GM21737 (cell line): ENCODE results near the gene ARID1B.

Experiments used
- ATAC-seq: cut with Tn5 transposase; IDR thresholded peaks from one replicate; pipeline ENCODE4 v1.9.1; 2021; ENCODE audit warnings: mild to moderate bottlenecking, moderate library complexity; ENCODE audit not compliant: unreplicated experiment

The ARID1B gene

DNA sequence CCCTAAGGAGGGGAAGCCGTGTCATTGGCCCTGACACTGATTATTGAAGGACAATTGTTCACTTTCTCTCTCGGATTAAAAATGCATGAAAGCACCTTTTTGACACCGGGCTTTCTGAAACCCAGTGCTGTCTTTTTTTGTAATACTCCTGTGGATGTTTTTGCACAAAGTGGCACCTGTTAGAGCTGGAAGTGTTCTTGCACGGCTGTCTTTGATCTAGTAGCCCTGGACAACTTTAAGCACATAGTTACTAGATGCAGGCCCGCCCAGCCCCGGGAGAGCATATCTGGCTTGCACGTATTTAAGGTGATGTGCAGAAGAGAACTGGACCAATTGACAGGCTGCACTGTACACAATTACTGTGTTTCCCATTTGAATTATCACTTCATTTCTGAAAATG lies 72.6 kb downstream of the ARID1B start:
- ATAC-seq: no peak

- ATAC-seq: no peak
Observed at GRCh38 chr6:156850353-156850752, 73.2 kb downstream of the ARID1B start.

DNA sequence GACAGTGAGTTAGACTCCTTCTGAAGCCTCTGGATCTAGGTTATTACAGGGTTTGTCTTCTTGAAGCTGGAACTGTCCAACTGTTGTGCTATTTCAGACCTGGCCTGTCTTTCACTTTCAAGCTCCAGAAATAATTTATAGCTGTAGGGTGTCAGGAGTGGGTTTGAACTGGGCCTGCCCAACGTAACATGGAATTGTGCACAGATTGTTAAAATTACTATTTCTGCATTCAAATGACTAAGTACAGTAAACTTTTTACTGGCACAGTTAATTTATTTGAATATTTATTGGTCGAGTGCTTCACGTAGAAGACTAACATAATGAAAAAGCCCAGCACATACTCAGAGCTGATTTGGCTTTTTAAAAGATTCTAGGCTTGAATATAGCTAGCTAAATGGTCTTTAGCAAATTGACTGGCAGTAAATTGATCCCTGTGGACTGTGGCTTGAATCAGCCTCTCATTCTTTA lies 74.3 kb downstream of the ARID1B start:
- no peak for ATAC-seq

- peak; percentile 48 for ATAC-seq
Observed at GRCh38 chr6:156852147-156852857, 75.1 kb downstream of the ARID1B start.

DNA sequence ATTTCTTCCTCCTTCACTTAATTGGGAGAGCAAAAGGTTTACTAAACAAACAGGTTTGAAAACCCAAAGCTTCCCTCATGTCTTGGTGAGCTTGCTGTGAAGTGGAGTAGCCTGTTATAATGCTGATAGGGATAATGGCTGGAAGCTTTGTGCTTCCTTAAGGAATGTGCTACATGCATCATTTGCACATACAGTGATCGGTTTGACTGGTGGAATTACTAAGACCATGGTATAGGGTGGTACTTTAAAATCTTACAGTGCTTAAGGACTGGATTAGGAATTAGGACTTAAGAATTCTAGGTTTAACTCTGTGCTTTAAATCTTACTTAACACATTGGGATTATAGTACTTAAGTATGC lies 75.7 kb downstream of the ARID1B start:
- no peak for ATAC-seq

DNA sequence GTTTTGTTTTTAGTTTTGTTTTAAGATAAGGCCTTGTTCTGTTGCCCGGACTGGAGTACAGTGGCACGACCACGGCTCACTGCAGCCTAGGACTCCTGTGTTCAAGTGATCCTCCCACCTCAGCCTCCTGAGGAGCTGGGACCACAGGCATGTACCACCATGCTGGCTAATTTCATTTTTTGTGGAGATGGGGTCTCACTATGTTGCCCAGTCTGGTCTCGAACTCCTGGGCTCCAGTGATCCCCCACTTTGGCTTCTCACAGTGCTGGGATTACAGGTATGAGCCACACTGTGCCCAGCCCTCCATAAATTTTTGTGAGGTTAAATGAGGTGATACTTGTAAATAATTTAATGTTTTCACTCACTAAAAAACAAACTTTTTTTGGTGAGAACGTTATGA lies 76.6 kb downstream of the ARID1B start:
- no peak for ATAC-seq

DNA sequence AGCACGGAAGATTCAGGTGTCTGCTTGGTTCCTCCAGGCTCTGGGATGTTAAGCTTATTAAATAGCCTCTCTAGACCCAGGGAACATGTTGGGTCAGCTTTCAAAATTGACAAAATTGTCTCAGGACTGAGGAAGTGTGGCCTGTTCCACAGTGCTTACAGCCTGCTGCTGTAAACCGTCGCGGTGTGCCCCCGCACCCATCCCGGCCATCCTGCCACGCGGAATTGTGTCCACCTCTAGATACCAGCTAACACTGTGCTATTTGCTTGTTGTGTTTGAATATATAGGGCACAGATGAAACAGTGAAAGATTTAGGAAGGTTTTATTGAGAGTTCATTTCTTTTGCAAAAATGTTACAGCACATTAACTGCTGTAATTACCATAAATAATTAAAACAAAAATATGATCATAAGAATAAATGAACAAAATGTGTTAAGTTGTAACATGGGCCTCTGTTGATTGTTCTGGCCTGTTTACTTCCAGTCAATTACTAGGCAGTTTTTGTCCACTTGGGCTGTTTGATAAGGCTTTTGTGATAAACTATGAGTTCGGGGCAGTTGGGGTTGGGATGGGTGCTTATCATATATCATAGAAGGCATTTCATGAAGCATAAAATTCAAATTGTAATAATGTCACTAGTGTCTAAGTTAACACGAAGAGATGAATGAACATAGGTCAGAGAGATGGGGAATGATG lies 77.4 kb downstream of the ARID1B start:
- ATAC-seq: no peak

DNA sequence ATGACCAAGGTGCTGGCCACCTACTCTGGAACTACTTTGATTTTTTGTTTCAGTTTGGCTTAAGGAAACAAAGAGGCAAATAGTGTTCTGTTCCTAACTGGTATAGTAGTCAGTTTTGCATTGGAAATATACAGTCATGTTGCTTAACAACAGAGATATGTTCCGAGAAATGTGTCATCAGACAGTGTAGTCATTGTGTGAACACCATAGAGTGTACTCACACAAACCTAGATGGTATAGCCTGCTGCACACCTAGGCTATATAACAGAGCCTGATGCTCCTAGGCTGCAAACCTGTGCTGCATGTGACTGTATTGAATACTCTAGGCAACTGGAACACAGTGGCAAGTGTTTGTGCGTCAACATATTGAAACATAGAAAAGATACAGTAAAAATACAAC lies 80.4 kb downstream of the ARID1B start:
- no peak for ATAC-seq

GRCh38 chr6:156859686-156860085 lies 82.5 kb downstream of the ARID1B start:
- ATAC-seq: no peak

DNA sequence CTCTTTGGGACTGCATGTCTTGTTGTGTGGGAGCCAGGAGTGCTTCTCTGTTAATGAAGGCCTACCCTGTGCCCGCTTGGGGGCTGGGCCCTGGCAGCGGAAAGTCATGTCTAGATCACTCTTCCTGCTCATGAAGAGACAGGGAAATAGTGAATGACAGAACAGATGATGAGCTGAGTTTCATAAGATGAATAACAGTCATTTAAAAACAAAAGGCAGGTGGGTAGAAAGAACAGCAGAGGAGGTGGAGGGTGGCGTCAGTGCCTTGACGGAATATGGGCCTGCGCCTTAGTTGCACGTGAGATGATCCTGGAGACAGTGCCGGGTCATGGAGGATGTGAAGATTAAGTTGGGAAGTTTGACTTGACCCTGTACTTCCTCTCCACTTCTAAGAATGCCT lies 85.5 kb downstream of the ARID1B start:
- ATAC-seq: no peak

DNA sequence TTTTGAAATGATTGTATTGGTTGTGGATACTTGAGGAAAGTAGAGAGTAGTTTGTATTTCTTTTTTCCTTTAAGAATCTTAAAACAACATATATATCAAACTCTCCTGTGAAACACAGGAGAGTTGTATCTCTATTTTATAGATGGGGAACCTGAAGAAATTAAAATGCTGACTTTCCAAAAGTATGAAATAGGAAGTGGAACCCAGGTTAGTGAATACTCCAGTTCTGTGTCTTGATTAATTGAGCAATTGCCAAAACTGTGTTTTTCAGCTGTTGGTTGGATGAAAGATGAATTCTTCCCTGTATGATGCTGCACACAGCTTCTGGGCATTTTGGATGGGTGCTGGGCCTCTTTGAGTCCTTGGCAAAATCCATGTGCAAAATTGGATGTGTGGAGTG lies 86.3 kb downstream of the ARID1B start:
- ATAC-seq: no peak

GRCh38 chr6:156864557-156864956 lies 87.4 kb downstream of the ARID1B start:
- no peak for ATAC-seq

DNA sequence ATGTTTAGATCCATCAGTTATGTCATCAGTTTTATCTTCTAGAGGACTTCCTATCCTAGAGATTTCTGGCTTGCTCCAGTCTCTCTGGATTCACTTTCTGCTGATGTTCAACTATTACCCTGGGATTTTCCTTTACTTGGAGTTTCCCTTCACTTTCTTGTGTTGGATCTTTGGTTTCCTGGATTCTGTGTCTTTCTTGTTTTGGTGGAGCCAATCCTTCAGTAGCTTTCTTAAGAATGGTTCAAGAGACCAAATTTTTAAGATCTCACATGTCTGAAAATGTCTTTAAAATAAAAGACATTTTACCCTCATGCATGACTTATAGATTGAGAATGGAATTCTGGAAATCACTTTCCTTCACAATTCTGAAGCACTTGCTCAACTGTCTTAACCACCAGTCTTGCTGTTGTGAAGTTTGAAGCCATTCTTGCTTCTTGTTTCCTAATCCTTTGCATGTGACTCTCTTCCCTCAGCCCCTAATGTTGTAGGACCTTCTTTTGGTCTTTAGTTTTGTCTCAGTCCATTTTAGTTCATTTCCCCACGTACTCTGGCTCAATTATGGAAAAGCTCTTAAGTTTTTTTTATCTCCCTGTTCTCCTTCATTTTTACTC lies 87.9 kb downstream of the ARID1B start:
- no peak for ATAC-seq

DNA sequence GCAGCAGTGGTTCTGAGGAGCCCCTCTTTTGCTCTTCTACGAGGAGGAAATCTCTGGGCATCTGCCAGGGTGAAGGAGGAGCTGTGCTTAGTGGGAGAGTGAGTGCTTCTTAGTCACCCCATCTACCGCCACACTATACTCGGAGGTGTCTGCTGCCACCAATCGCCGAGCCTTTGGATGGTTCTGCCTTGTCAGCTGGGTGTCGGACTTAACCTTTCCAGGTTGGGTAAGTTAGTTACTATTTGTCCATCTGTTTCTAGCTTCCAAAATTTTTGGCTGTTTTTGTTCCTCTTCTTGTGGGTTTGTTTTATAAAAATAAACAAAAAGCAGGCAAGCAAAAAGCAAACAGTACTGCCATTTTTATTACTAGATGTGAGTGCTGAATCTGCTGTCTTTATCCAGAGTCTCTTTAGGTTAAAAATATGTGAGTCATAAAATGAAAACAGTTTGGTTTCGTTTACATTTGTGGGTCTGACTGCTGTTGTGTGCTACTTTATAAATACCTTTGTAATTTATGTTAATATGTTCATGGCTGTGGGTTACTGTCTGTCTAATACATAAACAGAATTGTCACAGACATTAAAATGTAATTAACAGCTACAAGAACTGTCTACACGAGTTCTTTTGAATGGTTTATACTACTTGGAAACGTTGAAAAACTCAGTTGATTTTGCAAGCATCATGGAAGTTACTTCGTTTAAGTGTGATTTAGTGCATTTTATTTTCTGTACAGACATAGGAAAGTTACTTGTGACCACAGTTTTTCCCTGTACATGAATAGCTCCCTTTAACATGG lies 89.2 kb downstream of the ARID1B start:
- no peak for ATAC-seq

GRCh38 chr6:156867121-156867520 lies 89.9 kb downstream of the ARID1B start:
- no peak for ATAC-seq

DNA sequence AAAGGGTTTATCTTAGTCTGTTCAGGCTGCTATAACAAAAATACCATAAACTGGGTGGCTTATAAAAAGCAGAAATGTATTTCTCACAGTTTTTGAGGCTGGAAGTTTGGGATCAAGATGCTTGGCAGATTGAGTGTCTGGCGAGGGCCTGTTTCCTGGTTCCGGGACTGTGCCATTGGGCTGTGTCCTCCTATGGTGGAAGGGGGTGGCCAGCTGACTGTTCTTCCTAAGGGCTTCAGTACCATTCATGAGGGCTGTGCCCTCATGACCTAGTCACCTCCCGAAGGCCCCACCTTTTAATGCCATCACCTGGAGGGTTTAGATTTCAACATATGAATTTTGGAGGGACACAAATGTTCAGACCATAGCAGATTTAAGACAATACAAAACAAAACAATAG lies 91.2 kb downstream of the ARID1B start:
- ATAC-seq: no peak

- ATAC-seq: no peak
Observed at GRCh38 chr6:156869980-156870398, 92.8 kb downstream of the ARID1B start.

DNA sequence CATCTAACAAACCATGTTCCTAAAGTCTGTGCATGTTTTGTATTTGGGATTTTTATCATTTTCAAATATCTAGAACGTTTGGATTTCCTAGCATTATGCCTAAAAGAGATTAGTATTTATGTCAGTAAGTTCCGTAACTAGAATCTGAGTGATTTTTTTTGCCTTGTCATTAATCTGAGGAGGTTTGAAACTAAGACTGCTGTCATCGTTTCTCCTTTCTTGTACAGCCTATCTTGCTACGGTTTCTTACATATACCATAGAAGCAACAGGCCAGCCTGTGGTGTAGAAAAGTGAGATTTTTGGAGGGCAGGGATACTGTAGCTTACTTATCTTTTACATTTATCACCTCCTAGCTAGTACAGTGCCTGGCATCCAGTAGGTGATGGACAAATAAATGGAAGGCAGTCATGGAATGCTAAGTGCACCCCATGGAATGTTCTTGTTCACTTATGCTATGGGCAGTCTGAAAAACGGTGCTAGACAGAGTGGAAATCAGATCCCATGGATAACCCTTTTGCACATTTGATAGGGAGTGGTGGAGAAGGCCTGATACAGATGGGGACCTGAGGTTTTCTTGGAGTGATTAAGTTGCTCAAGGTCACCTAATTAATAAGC lies 93.9 kb downstream of the ARID1B start:
- ATAC-seq: no peak

GRCh38 chr6:156872903-156873302 lies 95.7 kb downstream of the ARID1B start:
- no peak for ATAC-seq

DNA sequence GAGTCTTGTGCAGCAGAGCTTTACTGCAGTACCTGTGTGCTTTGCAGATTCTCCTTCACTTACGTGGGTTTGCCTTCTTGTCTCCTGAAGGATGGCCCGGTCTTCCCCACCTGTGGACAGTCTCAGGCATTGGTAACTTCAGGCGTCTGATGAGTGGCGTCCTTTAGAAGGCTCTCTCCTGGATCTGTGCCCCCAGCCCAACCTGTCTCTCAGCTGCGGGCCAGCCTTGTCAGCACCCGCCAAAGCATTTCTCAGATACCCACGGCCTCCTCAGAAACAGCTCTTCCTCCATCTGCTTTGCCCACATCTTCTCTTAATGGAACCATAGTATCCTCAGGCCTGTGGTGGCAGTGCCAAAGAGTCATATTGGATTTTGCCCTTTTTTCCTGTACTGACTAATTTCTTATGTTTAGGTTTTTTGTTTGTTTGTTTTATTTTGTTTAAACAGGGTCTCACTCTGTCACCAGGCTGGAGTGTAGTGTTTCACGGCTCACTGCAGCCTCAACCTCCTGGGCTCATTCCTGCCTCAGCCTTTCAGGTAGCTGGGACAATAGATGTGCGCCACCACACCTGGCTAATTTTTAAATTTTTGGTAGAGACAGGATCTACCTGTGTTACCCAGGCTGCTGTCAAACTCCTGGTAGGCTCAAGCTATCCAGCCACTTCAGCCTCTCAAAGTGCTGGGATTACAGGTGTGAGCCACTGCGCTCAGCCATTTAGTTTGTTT lies 96.6 kb downstream of the ARID1B start:
- ATAC-seq: no peak
